NCI-H82 treated with DMSO at 0.1 percent for 48 hours (cell line): ENCODE data around the gene SEC62.

Experiments used
- DNase-seq: peaks from one replicate; lab custom pipeline; 2025; ENCODE audit not compliant: unreplicated experiment; lab: John Stamatoyannopoulos, UW

Gene SEC62, protein sequence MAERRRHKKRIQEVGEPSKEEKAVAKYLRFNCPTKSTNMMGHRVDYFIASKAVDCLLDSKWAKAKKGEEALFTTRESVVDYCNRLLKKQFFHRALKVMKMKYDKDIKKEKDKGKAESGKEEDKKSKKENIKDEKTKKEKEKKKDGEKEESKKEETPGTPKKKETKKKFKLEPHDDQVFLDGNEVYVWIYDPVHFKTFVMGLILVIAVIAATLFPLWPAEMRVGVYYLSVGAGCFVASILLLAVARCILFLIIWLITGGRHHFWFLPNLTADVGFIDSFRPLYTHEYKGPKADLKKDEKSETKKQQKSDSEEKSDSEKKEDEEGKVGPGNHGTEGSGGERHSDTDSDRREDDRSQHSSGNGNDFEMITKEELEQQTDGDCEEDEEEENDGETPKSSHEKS

DNA sequence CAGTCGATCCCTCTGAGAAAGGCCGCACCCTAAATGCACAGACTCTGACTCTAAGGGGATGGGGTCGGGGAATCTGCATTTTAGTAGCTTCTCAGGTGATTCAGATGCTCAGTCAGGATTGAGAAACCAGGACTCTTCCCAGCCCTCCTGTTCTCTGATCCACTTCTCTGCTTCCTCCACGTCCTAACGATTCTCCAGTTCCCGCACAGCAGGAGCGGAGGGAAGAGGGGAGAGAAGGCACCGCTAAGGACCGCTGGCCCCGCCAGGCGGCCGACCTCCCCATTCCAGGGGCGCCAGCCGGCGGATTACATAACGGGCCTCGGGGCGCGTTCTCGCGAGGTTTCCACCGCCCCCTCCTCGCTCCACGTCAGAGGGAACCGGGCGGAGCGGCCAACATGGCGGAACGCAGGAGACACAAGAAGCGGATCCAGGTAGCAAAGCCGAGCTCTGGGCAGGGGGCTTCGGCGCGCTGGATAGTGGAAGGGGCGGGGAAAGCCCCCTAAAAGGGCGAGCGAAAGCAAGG is at the start of gene SEC62:
Gene SEC62, plus strand, starts transcription at position 380 of the 523 bp plus-strand sequence. Its CDS starts 16 bp downstream, at position 396.
- peak; percentile 77 for DNase-seq

DNA sequence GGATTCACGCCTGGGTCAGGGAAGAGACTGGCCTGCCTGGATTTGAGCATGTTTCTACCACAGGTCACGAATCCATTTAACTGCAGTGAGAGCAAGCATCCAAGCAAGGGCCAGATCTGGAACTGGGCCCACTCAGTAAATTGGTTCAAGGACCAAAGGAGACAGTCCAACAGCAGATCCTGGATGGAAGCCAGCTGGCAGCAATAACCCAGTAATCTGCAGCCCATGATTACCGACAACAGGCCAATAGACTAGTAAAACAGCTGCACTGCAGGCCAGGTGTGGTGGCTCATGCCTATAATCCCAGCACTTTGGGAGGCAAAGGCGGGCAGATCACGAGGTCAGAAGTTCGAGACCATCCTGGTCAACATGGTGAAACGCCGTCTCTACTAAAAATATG is 43.4 kb upstream of the SEC62 start:
- DNase-seq: no peak

DNA sequence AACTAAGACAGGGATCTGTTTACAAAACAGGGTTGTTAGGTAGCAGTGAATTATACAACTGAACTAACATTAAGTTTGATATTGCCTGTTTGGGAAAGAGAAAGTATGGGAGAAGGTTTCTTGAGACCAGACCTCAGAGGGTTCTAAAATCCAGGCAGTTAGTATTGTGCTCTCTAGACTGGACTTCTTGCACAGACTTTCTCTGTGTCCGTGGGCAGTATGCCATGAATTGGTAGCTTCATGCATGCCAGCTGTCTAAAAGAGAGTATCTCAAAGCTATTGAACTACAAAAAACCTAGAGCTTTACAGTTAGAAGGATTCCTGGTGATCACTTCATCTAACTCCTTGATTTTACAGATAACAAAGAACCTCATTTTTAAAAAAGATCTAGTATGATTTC is 42.8 kb upstream of the SEC62 start:
- no peak for DNase-seq

DNA sequence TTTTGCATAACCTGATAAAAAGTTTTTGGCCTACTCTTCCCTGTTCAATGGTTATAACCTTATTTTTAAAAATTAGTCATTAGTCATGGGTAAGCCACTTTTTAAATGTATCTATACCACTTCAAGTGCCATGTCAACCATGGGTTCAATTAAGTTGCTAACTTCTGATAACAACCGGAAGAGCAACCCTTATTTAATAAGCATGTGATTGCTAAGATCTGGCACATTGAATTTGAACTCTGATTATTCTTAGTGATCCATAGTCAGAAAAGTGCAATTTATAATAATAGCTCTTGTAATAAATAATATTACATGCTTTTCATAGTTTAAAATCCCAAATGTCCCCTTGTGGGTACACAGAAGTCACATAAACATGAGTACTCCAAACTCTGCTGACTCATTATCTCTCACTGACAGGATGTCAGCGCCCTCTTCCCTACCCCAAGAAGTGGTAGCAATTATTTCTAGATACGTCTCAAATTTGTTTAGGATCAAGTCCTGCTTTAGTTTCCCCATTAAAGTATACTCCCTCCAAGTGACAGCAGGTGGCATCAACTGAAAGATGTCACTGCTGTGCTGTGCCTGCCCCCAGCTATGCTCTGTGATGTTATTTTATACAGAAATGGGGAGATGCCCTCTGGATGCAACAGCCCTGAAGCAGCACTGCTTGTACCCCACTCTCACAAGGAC is 36.6 kb upstream of the SEC62 start:
- DNase-seq: no peak

DNA sequence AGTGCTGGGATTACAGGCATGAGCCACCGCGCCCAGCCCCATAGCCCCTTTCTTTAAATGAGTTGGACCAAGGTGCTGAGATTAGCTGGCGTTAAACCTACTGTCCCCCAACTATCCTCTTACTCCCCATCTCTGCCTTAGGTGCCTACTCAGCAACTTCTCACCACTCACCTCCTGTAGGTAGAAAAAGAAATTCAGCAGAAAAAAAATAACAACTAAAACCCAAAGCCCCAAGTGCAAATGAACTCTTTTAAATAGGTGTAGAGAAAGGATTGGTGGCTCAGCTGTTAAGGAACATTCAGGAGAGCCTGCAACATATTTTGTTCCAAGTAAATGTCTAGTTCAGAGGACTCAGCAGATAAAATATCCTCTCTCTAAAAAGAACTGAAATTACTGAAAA is 35.8 kb upstream of the SEC62 start:
- DNase-seq: no peak

DNA sequence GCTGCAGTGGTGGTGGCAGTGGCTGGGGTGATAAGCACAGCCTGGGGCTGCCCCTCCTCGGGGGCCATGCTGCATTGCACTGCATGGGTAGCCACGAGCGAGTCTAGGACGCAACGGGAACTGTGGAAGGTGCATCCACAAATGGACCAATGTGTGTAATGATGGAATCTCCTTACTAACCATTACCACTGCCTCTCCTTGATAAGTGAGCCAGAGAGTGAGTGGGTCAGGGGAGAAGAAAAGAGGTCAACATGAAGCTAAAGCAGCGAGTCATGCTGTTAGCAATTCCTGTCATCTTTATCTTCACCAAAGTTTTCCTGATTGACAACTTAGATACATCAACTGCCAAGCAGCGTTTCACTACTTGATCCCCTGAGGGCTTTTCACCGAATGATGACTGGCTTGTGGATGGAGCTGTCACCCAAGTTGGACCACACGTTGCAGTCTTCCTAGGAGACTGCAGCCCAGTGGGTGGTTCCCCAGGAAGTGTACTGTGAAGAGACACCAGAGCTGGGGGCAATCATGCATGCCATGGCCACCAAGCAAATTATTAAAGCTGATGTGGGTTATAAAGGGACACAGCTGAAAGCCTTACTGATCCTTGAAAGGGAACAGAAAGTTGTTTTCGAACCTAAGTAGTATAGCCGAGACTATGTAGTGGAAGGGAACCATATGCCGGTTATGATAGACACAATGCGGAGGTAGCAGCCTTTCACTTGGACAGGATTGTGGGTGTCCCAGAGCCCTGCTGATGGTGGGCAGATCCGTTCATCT is 34.7 kb upstream of the SEC62 start:
- no peak for DNase-seq

DNA sequence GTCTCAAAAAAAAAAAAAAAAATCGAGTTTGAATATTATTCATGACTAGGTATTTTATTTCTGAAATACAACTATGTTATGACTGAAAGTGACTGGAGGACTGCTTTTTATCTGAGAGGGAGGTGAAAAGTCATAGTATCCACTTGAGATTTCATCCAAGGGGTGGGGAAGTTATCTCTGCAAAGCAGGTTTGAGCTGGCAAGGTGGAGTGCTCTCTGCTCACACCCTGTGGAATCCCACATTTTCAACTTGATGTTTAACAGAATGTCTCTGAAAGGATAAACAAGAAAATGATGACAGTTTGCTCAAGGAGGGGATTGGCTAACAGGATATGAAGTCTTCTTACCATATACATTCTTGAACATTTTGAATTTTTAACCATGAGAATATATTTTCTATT is 27.3 kb upstream of the SEC62 start:
- DNase-seq: no peak

DNA sequence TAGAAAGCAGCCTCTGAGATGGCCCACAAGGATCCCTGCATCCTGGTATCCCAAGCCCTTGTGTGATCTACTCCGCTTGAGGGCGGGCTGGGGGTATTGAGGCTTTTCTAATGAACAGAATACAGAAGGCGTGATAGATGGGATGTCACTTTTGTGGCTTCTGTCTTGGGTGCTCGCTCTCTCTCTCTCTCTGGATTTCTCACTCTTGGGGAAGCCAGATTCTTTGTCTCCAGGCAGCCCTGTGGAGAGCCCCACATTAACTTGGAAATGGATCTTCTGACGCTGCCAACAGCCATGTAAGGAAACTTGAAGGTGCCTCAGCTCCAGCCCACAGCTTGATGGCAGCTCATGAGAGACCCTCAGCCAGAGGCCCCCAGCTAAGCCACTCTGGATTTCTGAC is 26.9 kb upstream of the SEC62 start:
- DNase-seq: no peak

DNA sequence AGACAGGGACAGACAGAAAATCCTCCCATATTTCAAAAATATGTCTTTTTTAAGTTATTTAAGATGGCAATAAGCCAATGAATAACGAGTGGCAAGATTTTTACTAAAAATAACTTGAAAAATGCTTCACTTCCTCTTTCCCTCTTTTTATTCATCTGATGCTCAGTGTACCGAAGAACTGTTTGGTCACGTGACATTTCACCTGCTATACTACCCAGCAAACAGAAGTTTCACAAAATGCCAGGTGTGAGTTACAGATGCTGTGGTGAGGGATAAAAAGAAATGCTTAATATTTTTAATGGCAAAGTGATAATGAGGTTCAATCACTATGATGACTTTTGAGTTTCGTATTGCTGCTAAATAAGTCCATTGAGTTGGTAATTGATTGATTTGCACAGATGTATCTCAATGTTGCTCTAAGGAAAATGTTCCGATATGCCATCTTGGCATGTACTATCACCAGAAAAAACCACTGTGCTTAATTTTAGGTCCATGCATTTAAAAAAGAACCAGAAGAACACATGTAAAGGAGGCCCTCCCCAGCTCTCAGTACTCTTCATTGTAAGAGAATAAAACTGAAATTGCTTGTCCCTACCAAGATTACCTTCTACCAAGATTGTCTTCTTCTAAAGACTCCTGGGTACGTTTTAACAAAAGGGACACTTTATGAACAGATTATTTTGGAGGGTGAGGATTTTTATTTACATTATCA is 26.0 kb upstream of the SEC62 start:
- DNase-seq: no peak

DNA sequence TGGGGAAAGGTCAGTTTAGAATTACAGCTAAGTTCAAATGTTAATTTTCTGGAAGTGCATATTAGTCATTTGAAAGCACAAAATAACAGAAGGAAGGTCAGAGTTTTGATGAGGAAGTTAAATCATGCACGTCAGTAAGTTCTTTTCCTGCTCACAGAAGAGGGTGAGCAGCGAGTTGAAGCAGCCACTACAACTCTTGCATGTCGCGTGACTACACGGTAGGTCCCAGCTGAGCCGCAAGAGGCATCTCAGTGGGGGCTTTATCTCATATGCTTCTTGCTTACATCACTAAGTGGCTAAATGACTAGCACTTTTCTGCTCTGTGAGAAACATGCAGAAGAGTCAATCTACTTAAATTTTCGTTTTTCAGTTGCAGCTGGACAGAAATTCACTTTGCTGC is 21.3 kb upstream of the SEC62 start:
- no peak for DNase-seq

DNA sequence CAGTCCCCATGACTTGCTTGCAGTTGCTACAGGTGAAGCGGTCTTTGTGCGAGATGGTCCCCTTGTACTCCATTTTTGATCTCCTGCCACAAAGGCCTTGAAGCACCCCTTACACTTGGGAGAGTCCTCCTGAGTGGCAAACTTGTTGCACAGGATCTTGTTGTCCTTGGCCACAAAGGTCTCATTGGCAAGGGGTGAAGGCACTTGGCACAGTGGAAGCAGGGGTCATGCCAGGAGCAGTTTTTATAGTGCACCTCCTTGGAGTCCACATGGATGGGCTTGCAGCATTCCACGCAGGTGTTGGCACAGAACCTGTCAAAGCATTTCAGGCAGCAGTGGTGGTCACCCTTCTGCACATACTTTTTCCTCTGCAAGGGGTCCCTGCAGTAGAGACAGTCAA is 20.3 kb upstream of the SEC62 start:
- no peak for DNase-seq

DNA sequence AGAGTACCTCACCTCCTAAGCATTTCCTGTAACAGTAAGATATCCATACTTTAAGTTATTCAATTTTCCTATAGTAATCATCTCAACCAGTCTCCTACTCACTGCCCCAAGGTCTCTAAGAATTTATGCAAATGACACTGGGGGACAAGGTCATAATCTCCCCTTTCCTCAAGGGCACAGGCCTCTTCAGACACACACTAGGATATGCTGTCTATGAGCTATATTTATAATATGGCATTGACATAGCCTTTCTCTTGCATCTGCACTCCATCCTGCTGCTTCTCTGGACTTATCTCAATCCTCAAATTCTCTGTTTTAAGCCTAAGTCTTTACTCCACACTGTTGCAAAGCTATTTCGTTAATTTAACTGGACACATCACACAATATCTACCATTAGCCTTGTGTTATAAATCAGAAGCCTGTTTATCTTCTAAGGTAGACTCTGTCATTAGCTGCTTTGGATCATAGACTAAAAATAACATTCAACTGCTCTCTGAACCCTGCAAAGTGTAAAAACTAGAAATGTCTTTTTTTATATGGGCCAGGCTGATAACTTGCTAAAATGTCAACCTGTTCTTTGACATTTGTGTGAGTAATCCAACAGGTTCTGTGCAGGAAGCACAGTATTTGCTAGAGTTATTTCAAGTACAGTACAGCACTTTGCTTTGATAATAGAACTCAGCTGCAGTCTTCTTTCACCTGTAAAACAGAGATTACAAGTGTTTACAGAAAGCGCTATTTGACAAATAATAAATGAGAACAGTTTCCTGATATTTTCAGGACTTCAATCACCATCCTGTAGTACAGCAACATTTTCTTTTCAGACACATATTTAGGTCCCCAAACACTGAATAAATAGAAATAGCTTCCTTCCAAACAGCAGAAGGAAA is 17.8 kb upstream of the SEC62 start:
- no peak for DNase-seq

DNA sequence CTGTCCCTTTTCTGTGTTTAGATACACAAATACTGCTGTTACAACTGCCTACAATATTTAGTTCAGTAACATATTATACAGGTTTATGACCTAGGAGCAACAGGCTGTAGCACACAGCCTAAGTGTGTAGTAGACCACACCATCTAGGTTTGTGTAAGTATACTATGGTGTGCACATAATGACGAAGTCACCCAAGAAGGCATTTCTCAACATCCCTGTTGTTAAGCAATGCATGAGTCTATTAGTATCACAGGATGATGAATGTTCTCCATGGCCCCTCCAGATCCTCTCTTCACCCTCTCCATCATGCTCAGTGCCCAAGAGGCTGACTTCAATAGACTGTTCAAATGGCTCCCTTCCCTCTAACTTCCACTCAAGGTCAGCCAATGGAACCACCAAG is 14.6 kb upstream of the SEC62 start:
- no peak for DNase-seq

DNA sequence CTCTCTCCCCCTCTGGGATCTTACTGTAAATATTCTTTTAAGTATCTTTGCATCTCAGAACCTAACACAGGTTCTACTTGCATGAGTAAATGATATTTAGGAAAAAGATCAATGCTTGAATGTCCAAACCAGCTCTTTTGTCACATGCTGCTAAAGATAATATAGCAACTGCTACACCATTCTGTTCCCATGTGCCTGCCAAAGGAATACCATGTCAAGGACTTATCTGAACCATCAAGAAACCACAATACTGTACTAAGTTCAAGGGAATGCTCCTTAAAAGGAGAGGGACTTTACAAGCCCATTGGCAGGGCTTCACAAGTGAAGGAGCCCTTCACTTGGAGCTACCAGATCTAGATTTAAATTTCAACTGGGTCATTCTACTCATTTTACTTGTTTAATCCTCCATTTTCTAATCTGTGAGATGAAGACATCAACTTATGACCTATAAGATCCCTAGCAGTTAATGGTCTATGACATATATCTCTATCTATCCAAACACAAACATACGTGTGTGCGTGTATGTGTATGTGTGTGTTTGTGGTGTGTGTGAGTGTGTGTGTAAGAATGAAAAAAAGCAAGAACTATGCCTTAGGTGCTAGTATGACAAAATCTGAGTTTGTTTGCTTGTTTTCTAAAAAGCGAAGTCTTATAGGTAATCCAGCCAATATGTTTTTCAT is 13.0 kb upstream of the SEC62 start:
- no peak for DNase-seq

DNA sequence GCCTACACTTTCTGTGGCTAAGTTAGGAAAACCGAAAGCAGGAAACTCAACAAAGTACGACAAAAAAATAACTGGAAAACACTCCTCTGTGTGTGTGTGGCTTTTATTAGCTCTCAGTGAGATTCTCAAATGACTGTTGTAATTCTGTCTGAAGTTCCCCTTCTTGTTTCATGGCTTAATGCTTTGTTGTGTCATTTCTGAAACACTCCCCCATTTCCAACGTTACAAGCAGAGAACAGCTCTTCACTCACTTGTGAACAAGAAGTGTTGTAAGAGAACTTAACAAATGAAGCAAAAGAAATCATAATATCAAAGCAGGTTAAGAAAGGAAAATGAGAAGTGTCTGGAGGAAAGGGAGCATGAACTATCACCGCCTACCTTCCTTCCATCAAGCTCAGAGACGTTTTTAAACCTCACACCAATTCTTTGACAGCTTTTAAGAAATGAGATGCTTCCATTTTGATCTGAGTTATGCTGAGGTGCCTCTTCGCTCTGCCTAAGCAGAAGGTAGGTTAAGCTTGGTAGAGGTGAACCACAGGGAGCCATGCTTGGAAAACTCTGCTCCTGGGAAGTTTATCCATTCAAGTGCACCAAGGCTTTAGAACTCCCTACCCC is 12.4 kb upstream of the SEC62 start:
- DNase-seq: no peak

DNA sequence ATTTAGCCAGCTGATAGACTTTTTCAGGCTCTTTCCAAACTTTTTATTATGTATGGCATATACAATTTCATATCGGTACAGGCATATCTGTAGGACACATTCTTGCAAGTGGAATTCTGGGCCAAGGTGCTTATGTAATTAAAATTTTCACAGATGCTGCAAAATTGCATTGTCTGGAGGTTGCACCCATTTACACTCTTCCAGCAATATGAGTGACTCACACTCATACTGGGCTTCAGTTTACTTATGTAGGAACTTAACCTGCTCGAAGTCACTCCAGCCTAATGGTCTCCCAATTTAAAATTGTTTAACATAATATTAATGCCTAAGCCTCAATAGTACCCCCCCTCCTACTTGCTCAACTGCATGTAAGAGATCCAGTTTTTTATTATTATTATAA is 11.2 kb upstream of the SEC62 start:
- DNase-seq: no peak

DNA sequence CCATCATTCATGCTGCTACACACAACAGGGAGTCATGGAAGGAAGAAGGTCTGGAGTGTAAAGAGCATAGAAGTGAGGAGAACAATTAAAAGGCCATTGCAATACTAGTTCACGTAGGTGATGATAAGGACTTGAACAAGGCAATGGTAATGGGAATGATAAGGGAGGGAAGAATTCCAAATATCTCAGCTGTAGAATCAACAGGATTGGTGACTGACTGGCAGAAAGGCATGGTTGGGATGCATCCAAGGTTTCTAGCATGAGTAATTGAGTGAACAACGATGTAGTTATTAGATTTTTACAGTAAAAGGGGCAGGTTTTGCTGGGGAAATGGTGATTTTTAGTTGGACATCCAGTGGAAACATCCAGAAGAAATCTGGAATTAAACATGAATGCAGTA is 2.4 kb upstream of the SEC62 start:
- no peak for DNase-seq

DNA sequence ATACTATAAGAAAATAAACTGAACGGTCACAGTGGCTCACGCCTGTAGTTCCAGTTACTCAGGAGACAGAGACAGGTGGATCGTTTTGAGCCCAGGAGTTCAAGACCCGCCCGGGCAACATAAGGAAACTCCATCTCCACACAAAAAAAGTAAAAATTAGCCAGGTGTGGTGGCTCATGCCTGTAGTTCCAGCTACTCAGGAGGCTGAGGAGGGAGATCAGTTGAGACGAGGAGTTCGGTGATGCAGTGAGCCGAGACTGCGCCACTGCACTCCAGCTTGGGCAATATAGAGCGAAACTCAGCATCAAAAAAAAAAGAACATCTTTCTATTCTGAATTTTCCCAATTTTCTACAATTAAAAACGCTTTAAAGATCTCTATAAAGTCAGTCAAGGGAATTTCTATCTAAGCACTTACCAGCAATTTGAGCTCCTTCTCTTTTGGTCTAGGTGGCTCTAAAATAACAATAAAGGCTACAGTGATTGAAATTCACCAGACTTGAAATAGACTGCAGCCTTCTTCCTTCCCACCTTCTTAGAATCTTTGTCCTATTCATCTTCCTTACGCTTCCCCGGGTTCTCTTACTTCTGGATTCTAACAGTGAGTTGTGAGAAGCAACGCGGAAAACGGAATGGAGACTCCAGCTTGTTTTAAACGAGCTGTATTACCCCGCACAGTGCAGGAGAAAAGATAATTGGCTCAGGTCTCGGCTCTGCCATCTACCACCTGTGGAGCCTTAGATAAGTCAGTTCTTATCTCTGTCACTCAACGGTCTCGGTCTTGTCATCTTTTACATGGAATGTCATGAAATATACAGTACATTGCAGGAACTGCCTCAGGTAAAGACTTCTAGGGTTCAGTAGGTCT is 812 bp upstream of the SEC62 start:
- peak; percentile 65 for DNase-seq
